Lower leg skin (tissue), 3 donors: ENCODE results near the gene GRIK3.
"Not testable (repeated sequence)": the region's sequence is repeated elsewhere in the genome, so short reads cannot be mapped to it uniquely, and the experiment has no call there.

Experiments used
- CTCF ChIP-seq, 3 donors: fragments of 450-650 bp; IDR thresholded peaks; one replicate each; pipeline ENCODE4 v1.5.1; 2016; ENCODE audit warnings: antibody characterized with exemption in 3 of 3, mild to moderate bottlenecking in 3 of 3, moderate library complexity in 2 of 3
- POLR2A ChIP-seq, 2 donors: fragments of 450-650 bp; IDR thresholded peaks; one replicate each; pipeline ENCODE4 v1.6.1; 2016 to 2017; ENCODE audit warnings: antibody characterized with exemption in 2 of 2, mild to moderate bottlenecking in 1 of 2, moderate library complexity in 1 of 2

GRCh38 chr1:36767429-36767828 lies 266.9 kb downstream of the GRIK3 start:
- TF ChIP-seq CTCF, POLR2A (IDR thresholded peaks at IDR 0.05): not testable (repeated sequence)
